Measurements from ENCODE around the gene TNFRSF11A. TPM values are rescaled to one million over a fixed set of nuclear protein-coding genes. Genes with fewer than 3 reads are reported as not detected.
A peak's percentile ranks its signal among the peaks of the same experiment; 100 is the strongest.

Gene TNFRSF11A
- total RNA-seq, 1 experiment from 2014 or later = 6.3 TPM

DNA sequence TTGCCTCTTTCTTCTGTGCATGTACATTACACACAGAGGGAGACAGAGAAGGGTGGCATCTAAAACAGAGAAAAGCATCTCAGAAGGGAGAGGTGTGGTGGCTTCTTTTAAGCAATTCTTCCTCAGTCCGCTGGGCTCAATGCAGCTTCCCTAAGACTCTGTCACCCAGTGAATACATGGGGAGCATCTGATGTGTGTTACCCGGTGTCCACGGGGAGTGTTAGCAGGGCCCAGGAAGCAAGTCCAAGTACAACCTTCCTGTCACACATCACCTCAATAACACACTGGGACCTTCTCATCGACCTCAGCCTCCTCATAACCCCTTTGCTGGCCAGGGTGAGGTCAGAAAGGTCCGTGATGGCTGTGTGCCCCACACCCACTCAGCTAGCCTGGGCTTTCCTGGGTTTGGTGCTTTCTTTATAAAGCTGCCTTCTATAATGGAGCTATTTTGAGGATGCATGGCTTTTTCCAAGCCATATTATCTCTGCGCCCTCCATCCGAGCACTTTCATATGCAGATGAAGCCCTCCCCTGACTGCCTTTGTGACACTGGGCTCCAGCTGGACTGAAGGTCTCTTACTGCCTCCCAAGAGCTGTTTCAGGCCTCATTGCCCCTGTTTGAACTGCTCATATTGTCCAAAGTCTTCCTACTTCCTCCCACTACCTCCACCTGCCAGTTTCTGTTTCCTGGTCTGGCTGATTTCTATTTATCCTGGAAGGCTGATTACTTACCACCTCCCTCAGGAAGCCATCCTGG lies 21.4 kb downstream of the TNFRSF11A start:
- Histone ChIP-seq H3K36me3 (ENCODE audit: low read depth) (no peaks in the 10 kb centered on the region), H3F3A (ENCODE audit: insufficient read depth, low read depth) (peaks cover 6% of the 10 kb centered on the region; the same call in 1 of the 2 replicates), H3K79me2 (ENCODE audit: low read depth) (no peaks in the 10 kb centered on the region), H2AFZ (no peak overlapping the region), H3K9me2 (ENCODE audit: insufficient read depth) (no peaks in the 10 kb centered on the region), H3K9me3 (ENCODE audit: insufficient read depth, low read depth) (no peaks in the 10 kb centered on the region), H3K4me2 (no peak overlapping the region), H3K27ac (no peak overlapping the region), H3K27me3 (ENCODE audit: insufficient read depth, low read depth) (no peaks in the 10 kb centered on the region), H3K4me3 (no peak overlapping the region), H3K4me1 (replicated peaks; ENCODE audit: insufficient read depth) (no peaks in the 10 kb centered on the region), H4K20me1 (ENCODE audit: insufficient read depth) (no peaks in the 10 kb centered on the region)
- intact Hi-C loops (cut with micrococcal nuclease; ENCODE audit: unreplicated experiment) = no loop called here
- ChIA-PET POLR2A (ENCODE audit: unreplicated experiment) (no interaction called here), CTCF (no interaction called here)
- no peak for TF ChIP-seq EZH2 (IDR thresholded peaks at IDR 0.05; ENCODE audit: low read depth)
- TF ChIP-seq, protein P1, sequence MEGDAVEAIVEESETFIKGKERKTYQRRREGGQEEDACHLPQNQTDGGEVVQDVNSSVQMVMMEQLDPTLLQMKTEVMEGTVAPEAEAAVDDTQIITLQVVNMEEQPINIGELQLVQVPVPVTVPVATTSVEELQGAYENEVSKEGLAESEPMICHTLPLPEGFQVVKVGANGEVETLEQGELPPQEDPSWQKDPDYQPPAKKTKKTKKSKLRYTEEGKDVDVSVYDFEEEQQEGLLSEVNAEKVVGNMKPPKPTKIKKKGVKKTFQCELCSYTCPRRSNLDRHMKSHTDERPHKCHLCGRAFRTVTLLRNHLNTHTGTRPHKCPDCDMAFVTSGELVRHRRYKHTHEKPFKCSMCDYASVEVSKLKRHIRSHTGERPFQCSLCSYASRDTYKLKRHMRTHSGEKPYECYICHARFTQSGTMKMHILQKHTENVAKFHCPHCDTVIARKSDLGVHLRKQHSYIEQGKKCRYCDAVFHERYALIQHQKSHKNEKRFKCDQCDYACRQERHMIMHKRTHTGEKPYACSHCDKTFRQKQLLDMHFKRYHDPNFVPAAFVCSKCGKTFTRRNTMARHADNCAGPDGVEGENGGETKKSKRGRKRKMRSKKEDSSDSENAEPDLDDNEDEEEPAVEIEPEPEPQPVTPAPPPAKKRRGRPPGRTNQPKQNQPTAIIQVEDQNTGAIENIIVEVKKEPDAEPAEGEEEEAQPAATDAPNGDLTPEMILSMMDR (conservative IDR thresholded peaks at IDR 0.05) = no peak
- no TSS peak for BruUV-seq (replicated peaks)
- DNase-seq = no peak

DNA sequence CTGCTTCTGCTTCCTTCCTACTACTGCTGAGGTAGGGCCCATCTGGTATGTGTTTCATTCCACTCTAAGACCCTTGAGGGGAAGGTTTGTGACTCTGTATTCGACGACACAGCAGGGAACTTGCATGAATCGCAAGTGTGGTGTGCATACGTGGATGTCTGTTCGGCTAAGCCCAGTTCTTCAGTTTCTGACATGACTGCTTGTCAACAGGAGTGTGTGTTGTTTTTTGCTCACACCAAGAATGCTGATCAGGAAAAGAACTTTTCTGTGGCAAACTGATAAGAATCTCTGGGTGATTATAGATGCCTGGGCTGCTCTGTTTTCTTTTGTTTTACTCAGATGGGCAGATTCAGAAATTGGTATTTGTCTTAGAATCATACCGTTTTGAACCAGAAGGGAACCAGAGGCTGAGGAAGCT lies 22.0 kb downstream of the TNFRSF11A start:
- Histone ChIP-seq H3K4me1 (replicated peaks; ENCODE audit: insufficient read depth) (no peaks in the 10 kb centered on the region), H4K20me1 (ENCODE audit: insufficient read depth) (no peaks in the 10 kb centered on the region), H3F3A (ENCODE audit: insufficient read depth, low read depth) (peaks cover 6% of the 10 kb centered on the region; the same call in 1 of the 2 replicates), H3K36me3 (ENCODE audit: low read depth) (no peaks in the 10 kb centered on the region), H3K79me2 (ENCODE audit: low read depth) (no peaks in the 10 kb centered on the region), H3K27ac (no peak overlapping the region), H3K27me3 (ENCODE audit: insufficient read depth, low read depth) (no peaks in the 10 kb centered on the region), H3K4me2 (0 out of 2 replicates have a peak overlapping the region, but pooled peaks have one; percentile 21), H3K9me2 (ENCODE audit: insufficient read depth) (no peaks in the 10 kb centered on the region), H3K4me3 (no peak overlapping the region), H2AFZ (no peak overlapping the region), H3K9me3 (ENCODE audit: insufficient read depth, low read depth) (no peaks in the 10 kb centered on the region)
- CTCF ChIA-PET = no interaction called here
- no TSS peak for BruUV-seq (replicated peaks)
- TF ChIP-seq, protein P1 (conservative IDR thresholded peaks at IDR 0.05) = no peak
- TF ChIP-seq EZH2 (IDR thresholded peaks at IDR 0.05; ENCODE audit: low read depth) = no peak
- POLR2A ChIA-PET (ENCODE audit: unreplicated experiment) = no interaction called here
- DNase-seq = peak in 1 of 2 experiments; percentile 42
- intact Hi-C loops (cut with micrococcal nuclease; ENCODE audit: unreplicated experiment) = no loop called here

DNA sequence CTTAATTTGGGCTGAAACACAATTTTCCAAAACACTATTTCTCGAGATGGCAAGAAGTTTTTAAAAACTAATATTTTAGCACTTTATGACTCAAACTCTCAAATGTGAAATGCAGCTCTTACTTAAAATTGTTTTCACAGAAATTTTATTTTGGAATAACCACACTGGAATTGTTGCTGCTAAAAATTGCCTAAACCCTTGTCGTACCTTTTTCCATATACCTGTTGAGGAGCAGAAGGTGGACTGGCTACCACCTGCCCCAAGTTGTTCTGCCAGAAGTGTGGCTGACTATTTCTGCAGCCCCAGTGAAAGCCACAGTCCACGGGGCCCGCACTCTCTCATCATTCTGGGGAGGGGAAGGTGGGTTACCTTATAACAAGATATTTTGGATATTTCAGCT lies 23.4 kb downstream of the TNFRSF11A start:
- no peak for TF ChIP-seq EZH2 (IDR thresholded peaks at IDR 0.05; ENCODE audit: low read depth)
- TF ChIP-seq, protein P1 (conservative IDR thresholded peaks at IDR 0.05) = no peak
- POLR2A ChIA-PET (ENCODE audit: unreplicated experiment) = no interaction called here
- CTCF ChIA-PET = no interaction called here
- H3K27me3 ChIP-seq (ENCODE audit: insufficient read depth, low read depth) = no peaks in the 10 kb centered on the region
- no peaks in the 10 kb centered on the region for H3K36me3 ChIP-seq (ENCODE audit: low read depth)
- H3K27ac ChIP-seq = no peak overlapping the region
- no peak overlapping the region for H3K4me3 ChIP-seq
- H3K4me1 ChIP-seq (replicated peaks; ENCODE audit: insufficient read depth) = no peaks in the 10 kb centered on the region
- H4K20me1 ChIP-seq (ENCODE audit: insufficient read depth) = no peaks in the 10 kb centered on the region
- no peak for DNase-seq
- intact Hi-C loops (cut with micrococcal nuclease; ENCODE audit: unreplicated experiment) = no loop called here
- no peaks in the 10 kb centered on the region for H3K9me2 ChIP-seq (ENCODE audit: insufficient read depth)
- no TSS peak for BruUV-seq (replicated peaks)
- H2AFZ ChIP-seq = no peak overlapping the region
- H3K4me2 ChIP-seq = no peak overlapping the region
- H3F3A ChIP-seq (ENCODE audit: insufficient read depth, low read depth) = peaks cover 6% of the 10 kb centered on the region; the same call in 1 of the 2 replicates
- H3K79me2 ChIP-seq (ENCODE audit: low read depth) = no peaks in the 10 kb centered on the region
- no peaks in the 10 kb centered on the region for H3K9me3 ChIP-seq (ENCODE audit: insufficient read depth, low read depth)
